Stimulated activated naive CD8-positive, alpha-beta T cell treated with anti-CD3 and anti-CD28 coated beads, Interleukin-15, amount 100 ng/mL, for 72 hours (primary cell): ENCODE results near the gene VIPR2.

Experiments used
- ATAC-seq: fragments of 150-1000 bp; cut with Tn5 transposase; 2 replicates; pipeline ENCODE4 v1.10.0; 2021; ENCODE audit warnings: mild to moderate bottlenecking, moderate library complexity
- DNase-seq, 2 donors: peaks; one replicate each; pipeline ENCODE4 v3.0.0; 2021 to 2022
- H3K27ac Mint-ChIP-seq, 2 donors: one replicate each; pipeline ENCODE4 v1.8.0; 2022; ENCODE audit warnings: mild to moderate bottlenecking in 2 of 2, mixed read lengths in 2 of 2, moderate library complexity in 2 of 2
- H3K27me3 Mint-ChIP-seq: one replicate; pipeline ENCODE4 v1.8.0; 2022; ENCODE audit warnings: mixed read lengths
- H3K4me1 Mint-ChIP-seq: one replicate; pipeline ENCODE4 v1.8.0; 2022; ENCODE audit warnings: mild to moderate bottlenecking, mixed read lengths
- H3K4me3 Mint-ChIP-seq, 2 donors: one replicate each; pipeline ENCODE4 v1.8.0; 2022; ENCODE audit warnings: mild to moderate bottlenecking in 2 of 2, mixed read lengths in 2 of 2, moderate library complexity in 1 of 2
- H3K9me3 Mint-ChIP-seq, 2 donors: one replicate each; pipeline ENCODE4 v1.8.0; 2022; ENCODE audit warnings: mixed read lengths in 2 of 2

VIPR2 gene

DNA sequence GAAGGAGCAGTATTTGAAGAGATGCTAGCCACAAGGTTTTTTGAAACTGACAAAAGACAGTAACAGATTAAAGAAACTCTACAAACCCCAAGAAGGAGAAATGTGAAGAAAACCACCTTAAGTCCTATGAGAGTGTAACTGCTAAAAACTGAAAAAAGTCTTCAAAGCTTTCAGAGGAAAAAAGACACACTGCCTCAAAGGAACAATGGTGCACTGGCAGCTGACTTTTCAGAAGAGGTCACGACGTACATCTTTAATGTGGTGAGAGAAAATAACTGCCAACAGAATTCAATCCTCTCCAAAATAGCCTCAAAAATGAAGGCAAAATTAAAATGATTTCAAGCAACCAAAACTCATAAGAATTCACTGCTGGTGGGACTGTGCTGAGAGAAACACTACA is 94.0 kb downstream of the VIPR2 start:
- peaks cover 31% of the 10 kb centered on the region for H3K4me1 Mint-ChIP-seq
- ATAC-seq (no peak), DNase-seq (no peak)
- peak overlapping the region in 1 of 2 donors; percentile 62 for H3K4me3 Mint-ChIP-seq
- H3K27me3 Mint-ChIP-seq: peaks cover 13% of the 10 kb centered on the region
- H3K9me3 Mint-ChIP-seq: peaks cover 0 to 8% of the 10 kb centered on the region in 2 donors
- peak overlapping the region in 1 of 2 donors; percentile 70 for H3K27ac Mint-ChIP-seq

DNA sequence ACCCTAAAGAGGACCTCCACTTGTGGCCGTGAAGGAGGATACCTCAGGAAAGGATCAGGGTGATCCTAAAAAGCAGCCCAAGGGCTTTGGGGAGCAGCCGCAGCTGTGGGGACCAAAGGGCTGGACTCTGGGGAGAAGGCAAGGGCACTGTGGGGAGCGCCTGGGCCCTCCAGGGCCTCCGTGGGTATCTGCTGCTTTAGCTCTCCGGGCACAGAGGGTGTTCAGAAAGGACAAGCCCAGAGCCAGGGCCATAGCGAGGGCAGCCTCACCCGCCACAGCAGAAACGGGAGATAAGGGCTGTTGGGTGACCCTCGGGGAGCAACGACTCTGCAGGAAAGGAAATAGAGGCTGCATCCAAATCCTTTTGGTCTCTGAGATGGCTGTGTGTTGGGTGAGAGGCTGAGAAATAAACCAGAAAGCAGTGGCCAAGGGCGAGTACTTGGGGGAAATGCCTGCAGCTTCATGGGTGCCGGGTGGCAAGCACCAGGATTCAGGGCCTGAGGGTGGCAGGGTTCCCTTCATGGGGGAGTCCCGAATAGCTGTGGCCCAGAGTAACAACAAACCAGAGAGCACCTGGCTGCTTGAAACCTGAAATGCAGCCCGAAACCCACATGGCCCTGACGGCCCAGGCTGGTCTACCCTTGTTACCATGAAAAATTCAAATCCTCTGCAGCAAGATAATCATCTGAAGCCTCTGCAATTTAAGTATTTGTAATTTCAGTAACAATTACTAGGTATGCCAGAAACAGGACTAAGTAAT is 95.2 kb downstream of the VIPR2 start:
- Mint-ChIP-seq H3K4me3 (no peak overlapping the region), H3K27ac (no peak overlapping the region), H3K27me3 (peaks cover 13% of the 10 kb centered on the region), H3K4me1 (peaks cover 31% of the 10 kb centered on the region), H3K9me3 (peaks cover 0 to 8% of the 10 kb centered on the region in 2 donors)
- no peak for ATAC-seq
- DNase-seq: no peak

DNA sequence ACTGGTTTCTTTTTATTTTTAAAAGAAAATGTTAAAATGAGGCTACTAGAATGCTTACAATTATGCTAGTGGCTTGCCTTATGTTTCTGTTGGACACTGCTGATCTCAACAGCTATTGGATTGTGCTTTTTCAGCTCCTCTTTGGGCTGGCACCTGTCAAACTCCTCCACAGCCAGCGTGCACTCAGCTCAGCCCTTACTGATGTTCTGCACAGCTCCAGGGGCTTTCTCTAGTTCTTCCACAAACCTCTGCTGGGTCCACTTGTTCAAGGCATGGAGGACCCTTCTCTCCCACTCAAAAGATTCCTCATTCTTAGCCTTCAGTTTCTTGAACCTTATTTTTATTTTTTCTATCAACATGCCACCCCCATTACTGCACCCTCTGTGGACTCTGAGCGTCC is 96.0 kb downstream of the VIPR2 start:
- Mint-ChIP-seq H3K27me3 (peaks cover 13% of the 10 kb centered on the region), H3K9me3 (peaks cover 0 to 8% of the 10 kb centered on the region in 2 donors), H3K4me1 (peaks cover 31% of the 10 kb centered on the region), H3K27ac (no peak overlapping the region), H3K4me3 (no peak overlapping the region)
- DNase-seq: no peak
- ATAC-seq: no peak

DNA sequence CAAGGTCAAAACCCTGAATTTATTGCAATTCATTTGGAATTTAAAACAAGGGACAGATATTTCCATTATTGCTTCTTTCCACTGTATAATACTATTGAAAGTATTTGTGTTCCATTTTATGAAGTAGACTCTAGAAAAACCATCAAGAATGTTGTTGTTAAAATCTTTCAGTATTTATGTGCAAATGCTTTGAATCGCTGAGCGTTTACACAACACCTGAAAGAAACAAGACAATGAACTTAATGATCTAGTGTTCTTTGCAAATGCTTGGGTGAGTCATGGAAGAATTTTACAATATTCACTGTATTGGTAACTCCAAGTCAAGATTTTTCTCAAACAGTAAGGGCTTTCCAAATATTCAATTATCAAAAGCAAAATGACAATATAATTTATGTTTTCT is 97.1 kb downstream of the VIPR2 start:
- H3K9me3 Mint-ChIP-seq: peaks cover 0 to 14% of the 10 kb centered on the region in 2 donors
- no peak overlapping the region for H3K4me3 Mint-ChIP-seq
- H3K27me3 Mint-ChIP-seq: peaks cover 23% of the 10 kb centered on the region
- H3K27ac Mint-ChIP-seq: no peak overlapping the region
- ATAC-seq: no peak
- peaks cover 31% of the 10 kb centered on the region for H3K4me1 Mint-ChIP-seq
- no peak for DNase-seq

DNA sequence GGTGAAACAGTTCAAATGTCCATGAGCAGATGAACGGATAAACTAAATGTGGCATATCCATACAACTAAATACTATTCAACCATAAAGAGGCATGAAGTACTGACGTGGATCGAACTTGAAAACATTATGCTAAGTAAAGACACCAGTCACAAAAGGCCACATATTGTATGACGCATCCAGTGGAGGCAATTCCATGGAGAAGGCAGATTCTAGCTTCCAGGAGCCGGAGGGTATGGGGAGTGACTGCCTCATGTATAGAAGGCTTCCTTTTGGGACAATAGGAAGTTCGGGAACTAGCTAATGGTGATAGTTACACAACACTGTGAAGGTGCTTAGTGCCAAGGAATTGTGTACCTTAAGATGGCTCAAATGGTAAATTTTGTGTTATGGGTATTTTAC is 98.4 kb downstream of the VIPR2 start:
- Mint-ChIP-seq H3K9me3 (peaks cover 0 to 14% of the 10 kb centered on the region in 2 donors), H3K27ac (no peak overlapping the region), H3K27me3 (peaks cover 24% of the 10 kb centered on the region), H3K4me3 (no peak overlapping the region), H3K4me1 (peaks cover 19% of the 10 kb centered on the region)
- DNase-seq: no peak
- no peak for ATAC-seq

DNA sequence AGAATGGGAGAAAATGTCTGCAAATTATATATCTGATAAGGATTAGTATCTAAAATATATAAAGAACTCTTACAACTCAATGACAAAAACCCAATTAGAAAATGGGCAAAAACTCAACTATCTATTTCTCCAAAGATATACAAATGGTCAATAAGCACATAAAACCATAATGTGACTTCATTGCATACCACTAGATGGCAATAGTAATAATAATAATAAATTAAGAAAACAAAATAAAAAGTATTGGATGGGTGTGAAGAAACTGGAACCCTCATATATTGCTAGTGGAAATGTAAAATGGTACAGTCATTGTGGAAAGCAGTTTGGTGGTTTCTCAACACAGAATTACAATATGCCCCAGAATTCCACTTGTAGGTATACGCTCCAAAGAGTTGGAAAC is 98.8 kb downstream of the VIPR2 start:
- DNase-seq (no peak), ATAC-seq (no peak)
- no peak overlapping the region for H3K27ac Mint-ChIP-seq
- no peak overlapping the region for H3K4me3 Mint-ChIP-seq
- peaks cover 14% of the 10 kb centered on the region for H3K4me1 Mint-ChIP-seq
- peaks cover 0 to 10% of the 10 kb centered on the region in 2 donors for H3K9me3 Mint-ChIP-seq
- peaks cover 24% of the 10 kb centered on the region for H3K27me3 Mint-ChIP-seq

DNA sequence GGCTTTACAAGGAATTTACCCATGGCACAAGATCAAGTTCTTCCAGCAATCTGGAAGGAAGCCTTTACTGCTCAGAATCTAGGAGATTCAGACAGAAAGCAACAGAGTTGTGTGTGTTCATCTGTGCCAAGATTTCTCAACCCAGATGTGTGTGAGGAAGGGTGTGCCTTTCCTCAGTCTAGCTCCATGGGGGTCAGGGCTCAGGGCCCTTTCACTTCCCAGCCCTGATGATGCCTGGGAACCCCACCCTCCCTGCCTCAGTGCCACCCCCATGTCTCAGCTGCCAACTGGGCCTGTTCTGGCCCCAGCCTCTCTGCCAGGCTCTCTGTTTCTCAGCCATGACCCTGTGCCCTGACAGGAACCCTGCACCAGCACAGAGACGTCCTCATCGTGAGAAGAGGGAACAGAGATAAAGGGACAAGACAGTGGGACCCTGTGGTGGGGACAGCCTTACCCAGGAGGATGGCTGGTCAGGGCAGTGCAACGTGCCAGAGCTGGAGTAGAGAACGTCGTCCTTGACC is 102.0 kb downstream of the VIPR2 start:
- H3K27me3 Mint-ChIP-seq: peaks cover 11% of the 10 kb centered on the region
- no peak overlapping the region for H3K27ac Mint-ChIP-seq
- peaks cover 0 to 8% of the 10 kb centered on the region in 2 donors for H3K9me3 Mint-ChIP-seq
- ATAC-seq (no peak), DNase-seq (no peak)
- H3K4me3 Mint-ChIP-seq: no peak overlapping the region
- H3K4me1 Mint-ChIP-seq: no peaks in the 10 kb centered on the region

DNA sequence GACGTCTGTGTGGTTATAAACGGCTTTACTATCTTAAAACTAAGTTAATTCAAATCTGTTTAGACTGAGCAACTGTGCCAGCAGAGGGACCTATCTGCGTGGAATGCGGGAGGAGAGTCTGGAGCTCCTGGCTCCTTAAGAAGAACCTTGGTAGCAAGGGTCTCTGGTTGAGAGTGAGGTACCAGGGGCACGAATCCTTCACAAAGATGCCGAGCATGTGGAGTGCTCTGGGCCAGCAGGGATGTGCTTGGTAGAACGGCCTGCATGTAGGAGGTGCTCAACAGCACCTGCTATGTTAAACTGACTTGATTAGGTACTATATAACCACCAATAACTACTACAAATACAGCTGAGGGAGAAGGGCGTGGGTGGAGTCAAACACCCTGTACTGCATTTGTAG is 102.6 kb downstream of the VIPR2 start:
- no peak for DNase-seq
- ATAC-seq: no peak

DNA sequence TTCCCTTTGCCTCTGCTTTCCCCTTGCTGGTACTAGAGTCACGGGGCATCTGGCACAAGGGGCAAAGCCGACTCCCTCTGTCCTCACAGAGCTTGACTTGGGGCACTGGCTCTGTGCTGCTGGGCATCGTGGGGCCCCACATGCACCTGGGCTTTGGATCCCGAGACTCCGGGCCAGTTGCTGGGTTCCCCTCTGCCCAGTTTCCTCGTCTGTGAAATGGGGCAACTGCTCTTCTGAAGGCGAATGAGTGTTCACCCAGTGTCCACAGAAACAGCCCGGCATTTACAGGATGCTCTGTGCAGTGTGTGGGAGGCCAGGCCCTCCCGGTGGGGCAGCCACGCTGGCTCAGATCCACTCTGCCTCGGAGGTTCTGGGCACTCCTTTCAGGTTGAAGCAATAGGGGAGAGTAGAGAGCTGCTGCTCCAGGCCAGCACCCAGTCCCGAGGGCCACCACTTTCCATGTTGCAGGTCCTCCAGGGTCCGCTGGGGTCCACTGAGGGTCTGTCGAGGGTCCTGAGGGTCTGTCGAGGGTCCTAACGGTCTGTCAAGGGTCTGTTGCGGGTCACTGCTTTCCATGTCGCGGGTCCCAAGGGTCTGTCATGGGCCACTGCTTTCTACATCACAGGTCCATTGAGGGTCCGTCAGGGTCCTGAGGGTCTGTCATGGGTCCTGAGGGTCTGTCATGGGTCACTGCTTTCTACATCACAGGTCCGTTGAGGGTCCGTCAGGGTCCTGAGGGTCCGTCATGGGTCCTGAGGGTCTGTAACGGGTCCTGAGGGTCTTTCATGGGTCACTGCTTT is 103.6 kb downstream of the VIPR2 start:
- peaks cover 11% of the 10 kb centered on the region for H3K27me3 Mint-ChIP-seq
- H3K4me3 Mint-ChIP-seq: no peak overlapping the region
- ATAC-seq (no peak), DNase-seq (no peak)
- no peak overlapping the region for H3K27ac Mint-ChIP-seq
- peaks cover 0 to 8% of the 10 kb centered on the region in 2 donors for H3K9me3 Mint-ChIP-seq
- H3K4me1 Mint-ChIP-seq: no peaks in the 10 kb centered on the region

More for the DNA sequence above, 102.6 kb downstream of the VIPR2 start:
- H3K9me3 Mint-ChIP-seq: peaks cover 0 to 8% of the 10 kb centered on the region in 2 donors
- H3K27ac Mint-ChIP-seq: no peak overlapping the region
- H3K27me3 Mint-ChIP-seq: peaks cover 11% of the 10 kb centered on the region
- H3K4me1 Mint-ChIP-seq: no peaks in the 10 kb centered on the region
- H3K4me3 Mint-ChIP-seq: no peak overlapping the region

DNA sequence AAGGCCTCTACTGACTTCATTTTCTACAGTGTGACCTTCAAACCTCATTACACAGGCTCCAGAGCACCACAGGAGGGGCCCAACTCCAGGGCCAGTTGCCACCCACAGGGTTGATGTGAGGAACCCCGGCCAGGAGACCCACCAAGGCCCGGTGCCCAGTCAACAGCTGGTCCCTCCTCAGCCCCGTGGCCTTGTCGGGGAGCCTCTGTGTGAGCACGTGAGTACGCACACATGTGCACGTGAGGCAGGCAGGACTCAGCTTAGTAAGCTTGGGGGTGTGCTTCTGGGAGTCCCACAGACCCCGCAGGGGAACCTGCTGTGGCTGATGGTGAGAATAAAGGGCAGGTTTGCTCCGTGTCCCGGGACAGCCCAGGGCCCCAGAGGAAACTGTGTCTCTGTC is 104.5 kb downstream of the VIPR2 start:
- ATAC-seq (no peak), DNase-seq (no peak)
- Mint-ChIP-seq H3K27me3 (peaks cover 11% of the 10 kb centered on the region), H3K4me3 (no peak overlapping the region), H3K9me3 (peaks cover 0 to 8% of the 10 kb centered on the region in 2 donors), H3K4me1 (no peaks in the 10 kb centered on the region), H3K27ac (no peak overlapping the region)

DNA sequence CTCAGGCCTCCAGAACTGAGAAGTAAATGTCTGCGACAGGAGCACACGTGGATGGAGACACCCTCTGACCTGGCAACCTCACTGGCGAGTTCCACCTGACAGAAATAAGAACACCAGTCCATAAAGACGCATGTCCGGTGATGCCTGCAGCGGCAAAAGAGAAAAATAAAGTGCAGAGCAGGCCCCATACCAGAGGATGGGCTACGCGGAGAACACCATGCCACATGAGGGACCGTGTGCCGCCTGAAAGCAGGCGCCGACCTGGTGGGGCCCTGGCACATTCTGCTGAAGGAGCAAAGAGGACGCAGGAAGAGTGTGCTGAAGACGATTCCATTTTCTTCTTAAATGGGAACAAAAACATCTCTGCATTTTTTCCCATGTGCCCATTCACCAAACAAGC is 105.0 kb downstream of the VIPR2 start:
- no peak for ATAC-seq
- Mint-ChIP-seq H3K27me3 (peaks cover 11% of the 10 kb centered on the region), H3K27ac (no peak overlapping the region), H3K9me3 (peaks cover 0 to 8% of the 10 kb centered on the region in 2 donors), H3K4me1 (no peaks in the 10 kb centered on the region), H3K4me3 (no peak overlapping the region)
- DNase-seq: no peak

DNA sequence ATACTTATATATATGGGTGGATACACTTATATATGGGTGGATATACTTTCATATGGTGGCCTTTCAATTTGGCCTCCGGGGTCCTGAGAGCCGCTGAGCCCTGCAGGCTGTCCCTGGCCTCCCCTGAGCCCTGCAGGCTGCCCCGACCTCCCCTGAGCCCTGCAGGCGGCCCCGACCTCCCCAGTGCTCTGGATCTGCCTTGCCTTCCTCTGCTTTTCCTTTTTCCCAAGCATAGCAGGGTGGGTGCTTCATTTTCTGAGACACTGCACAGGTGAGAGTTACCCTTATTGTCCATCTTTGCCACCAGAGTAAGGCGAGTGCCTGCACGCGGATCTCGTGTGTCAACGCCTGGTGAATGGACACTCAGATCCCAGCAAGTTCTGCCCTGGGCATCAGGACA is 106.6 kb downstream of the VIPR2 start:
- ATAC-seq: no peak
- H3K9me3 Mint-ChIP-seq: peaks cover 0 to 7% of the 10 kb centered on the region in 2 donors
- H3K27ac Mint-ChIP-seq: no peak overlapping the region
- H3K4me1 Mint-ChIP-seq: no peaks in the 10 kb centered on the region
- no peak for DNase-seq
- H3K4me3 Mint-ChIP-seq: no peak overlapping the region
- peaks cover 6% of the 10 kb centered on the region for H3K27me3 Mint-ChIP-seq

DNA sequence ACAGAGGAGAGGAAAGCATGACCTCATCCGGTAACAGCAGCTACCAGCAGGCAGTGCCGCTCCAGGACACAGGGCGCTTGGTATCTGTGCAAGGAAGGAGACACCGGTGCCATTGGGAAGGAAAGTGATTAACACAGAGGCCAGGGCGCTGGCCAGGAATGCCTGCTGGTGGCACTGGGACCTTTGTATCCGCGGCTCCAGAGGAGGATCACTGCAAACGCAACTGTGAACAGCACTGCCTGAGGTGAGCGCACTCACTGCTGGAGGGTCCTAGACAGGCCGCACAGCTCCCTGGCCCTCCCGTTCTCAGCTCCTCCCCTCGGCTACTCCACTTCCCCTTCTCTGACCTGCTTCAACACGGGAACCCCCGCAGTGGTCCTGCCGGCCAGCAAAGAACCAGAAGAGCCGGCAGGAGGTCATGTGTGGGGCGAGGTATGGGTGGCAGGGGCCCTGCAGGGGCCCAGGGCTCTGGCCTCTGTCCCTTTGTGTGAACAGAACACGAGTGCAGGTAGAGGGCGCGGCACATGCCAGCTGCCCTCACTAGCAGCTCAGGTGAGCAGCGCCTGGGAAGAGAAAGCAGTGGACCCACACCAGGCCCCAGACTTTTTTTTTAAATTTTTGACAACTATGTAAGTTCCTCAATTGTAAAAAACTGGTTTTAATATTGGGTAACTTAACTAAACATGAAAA is 107.6 kb downstream of the VIPR2 start:
- peak overlapping the region in 1 of 2 donors; percentile 25 for H3K27ac Mint-ChIP-seq
- no peaks in the 10 kb centered on the region for H3K9me3 Mint-ChIP-seq
- ATAC-seq (peak; percentile 18), DNase-seq (no peak)
- H3K4me1 Mint-ChIP-seq: no peaks in the 10 kb centered on the region
- H3K4me3 Mint-ChIP-seq: no peak overlapping the region
- H3K27me3 Mint-ChIP-seq: peaks cover 9% of the 10 kb centered on the region

DNA sequence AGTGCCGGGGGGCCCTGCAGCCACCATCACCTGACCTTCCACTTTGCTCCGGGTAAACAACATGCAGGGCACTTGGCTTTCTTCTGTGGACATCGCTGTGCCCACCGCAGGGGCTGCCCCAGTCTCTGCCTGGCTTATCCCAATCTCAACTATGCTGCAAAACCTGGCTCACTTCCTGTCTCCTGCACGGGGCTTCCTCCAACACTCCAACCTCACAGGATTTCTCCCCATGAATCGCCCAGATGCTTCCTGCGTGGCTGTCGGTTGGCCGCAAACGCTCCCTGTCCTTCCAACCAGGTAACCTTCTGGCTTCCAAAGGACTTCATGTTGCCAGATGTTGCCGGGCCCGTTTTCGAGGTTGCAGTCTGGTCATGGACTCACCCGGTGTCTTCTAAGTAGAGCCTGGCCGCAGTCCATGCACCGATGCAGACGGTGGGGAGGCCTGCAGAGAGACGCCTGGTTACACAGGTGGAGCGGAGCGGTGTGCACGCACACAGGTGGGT is 109.0 kb downstream of the VIPR2 start:
- DNase-seq (no peak), ATAC-seq (no peak)
- Mint-ChIP-seq H3K4me1 (peaks cover 5% of the 10 kb centered on the region), H3K27me3 (peaks cover 23% of the 10 kb centered on the region), H3K4me3 (no peak overlapping the region), H3K27ac (no peak overlapping the region), H3K9me3 (no peaks in the 10 kb centered on the region)

DNA sequence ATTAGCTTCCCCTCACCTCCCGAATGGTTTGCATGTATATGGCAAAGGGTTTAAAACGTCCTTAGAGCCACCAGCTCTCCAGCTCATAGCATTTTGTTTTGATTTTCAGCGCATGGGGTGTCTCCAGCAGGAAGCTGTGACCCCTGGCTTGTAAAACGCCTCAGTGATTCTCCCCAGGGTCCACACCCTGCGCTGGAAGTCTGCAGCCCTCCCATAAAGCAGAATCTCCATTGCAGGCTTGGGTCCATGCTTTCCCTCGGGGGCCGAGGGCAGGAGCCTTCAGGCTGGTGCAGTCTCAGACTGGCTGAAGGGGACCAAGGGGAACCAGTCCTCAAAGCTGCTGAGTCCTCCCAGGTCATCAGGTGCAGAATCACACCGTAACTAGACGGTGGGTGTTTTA is 109.7 kb downstream of the VIPR2 start:
- Mint-ChIP-seq H3K4me1 (peaks cover 11% of the 10 kb centered on the region), H3K27ac (no peak overlapping the region)
- DNase-seq: no peak

More for the DNA sequence above, 109.7 kb downstream of the VIPR2 start:
- Mint-ChIP-seq H3K27me3 (peaks cover 30% of the 10 kb centered on the region), H3K9me3 (no peaks in the 10 kb centered on the region), H3K4me3 (no peak overlapping the region)
- ATAC-seq: no peak
